HEK293T (cell line): Measurements from ENCODE around the gene PMS1.

Source experiments
- CTCF ChIA-PET: fragments of 350-600 bp; formaldehyde crosslinking; extraction: SDS; loops from one replicate; lab custom pipeline; 2021; ENCODE audit warnings: antibody characterized with exemption, inconsistent platforms; lab: Yijun Ruan, JAX
- POLR2A ChIA-PET: fragments of 350-600 bp; formaldehyde crosslinking; extraction: SDS; loops from one replicate; lab custom pipeline; 2020; ENCODE audit warnings: antibody characterized with exemption, inconsistent platforms; lab: Yijun Ruan, JAX
- DNase-seq: peaks from one replicate; pipeline ENCODE4 v3.0.0; 2012; ENCODE audit warnings: mixed read lengths; ENCODE audit errors: extremely low spot score
- ARNT ChIP-seq: fragments of 450-650 bp; IDR thresholded peaks from 2 replicates; pipeline ENCODE4 v1.6.1; 2017; ENCODE audit warnings: mild to moderate bottlenecking
- BHLHE40 ChIP-seq: fragments of 450-650 bp; IDR thresholded peaks from 2 replicates; pipeline ENCODE4 v1.6.1; 2016; ENCODE audit warnings: mild to moderate bottlenecking, moderate library complexity, borderline replicate concordance
- CTBP1 ChIP-seq: fragments of 450-650 bp; IDR thresholded peaks from 2 replicates; pipeline ENCODE4 v1.6.1; 2016; ENCODE audit warnings: borderline replicate concordance
- ELF4 ChIP-seq: fragments of 450-650 bp; IDR thresholded peaks from 2 replicates; pipeline ENCODE4 v1.6.1; 2017; ENCODE audit warnings: antibody characterized with exemption
- FOXA1 ChIP-seq: fragments of 450-650 bp; IDR thresholded peaks from 2 replicates; pipeline ENCODE4 v1.6.1; 2016; ENCODE audit warnings: mild to moderate bottlenecking
- FOXK2 ChIP-seq: fragments of 450-650 bp; IDR thresholded peaks from 2 replicates; pipeline ENCODE4 v1.6.1; 2016; ENCODE audit warnings: mild to moderate bottlenecking
- FOXM1 ChIP-seq: fragments of 450-650 bp; IDR thresholded peaks from 2 replicates; pipeline ENCODE4 v1.6.1; 2017; ENCODE audit warnings: mild to moderate bottlenecking, borderline replicate concordance
- HDGF ChIP-seq: fragments of 450-650 bp; IDR thresholded peaks from 2 replicates; pipeline ENCODE4 v1.6.1; 2017; ENCODE audit warnings: antibody characterized with exemption, borderline replicate concordance
- L3MBTL2 ChIP-seq: fragments of 450-650 bp; conservative IDR thresholded peaks from 2 replicates; pipeline ENCODE4 v1.6.1; 2016; ENCODE audit warnings: mild to moderate bottlenecking
- LEF1 ChIP-seq: fragments of 450-650 bp; IDR thresholded peaks from 2 replicates; pipeline ENCODE4 v1.6.1; 2017; ENCODE audit warnings: mild to moderate bottlenecking, borderline replicate concordance
- NFRKB ChIP-seq: fragments of 450-650 bp; IDR thresholded peaks from 2 replicates; pipeline ENCODE4 v1.6.1; 2016; ENCODE audit warnings: mild to moderate bottlenecking, moderate library complexity
- PKNOX1 ChIP-seq: fragments of 450-650 bp; IDR thresholded peaks from 2 replicates; pipeline ENCODE4 v1.6.1; 2016
- SP1 ChIP-seq: fragments of 450-650 bp; IDR thresholded peaks from 2 replicates; pipeline ENCODE4 v1.6.1; 2017
- SUZ12 ChIP-seq: fragments of 450-650 bp; IDR thresholded peaks from 2 replicates; pipeline ENCODE4 v1.6.1; 2016; ENCODE audit warnings: mild to moderate bottlenecking
- TARDBP ChIP-seq: fragments of 450-650 bp; IDR thresholded peaks from 2 replicates; pipeline ENCODE4 v1.6.1; 2016
- ZNF384 ChIP-seq: fragments of 450-650 bp; IDR thresholded peaks from 2 replicates; pipeline ENCODE4 v1.6.1; 2016

The PMS1 gene

GRCh38 chr2:189860161-189860560 lies 75.9 kb downstream of the PMS1 start:
- CTCF ChIA-PET, result no interaction called here
- DNase-seq, result no peak
- POLR2A ChIA-PET, result no interaction called here
- TF ChIP-seq FOXM1, result no peak
- no peak for TF ChIP-seq HDGF
- TF ChIP-seq FOXA1, result no peak
- no peak for TF ChIP-seq L3MBTL2
- TF ChIP-seq SUZ12, result no peak
- no peak for TF ChIP-seq CTBP1
- TF ChIP-seq PKNOX1, result no peak
- no peak for TF ChIP-seq LEF1
- no peak for TF ChIP-seq ELF4
- TF ChIP-seq ZNF384, result no peak
- no peak for TF ChIP-seq SP1
- TF ChIP-seq TARDBP, result no peak
- TF ChIP-seq NFRKB, result no peak
- no peak for TF ChIP-seq ARNT

GRCh38 chr2:189862751-189863150 lies 78.5 kb downstream of the PMS1 start:
- POLR2A ChIA-PET, result no interaction called here
- DNase-seq, result no peak
- CTCF ChIA-PET, result no interaction called here
- TF ChIP-seq ZNF384 (no peak), FOXK2 (no peak), FOXM1 (no peak), TARDBP (no peak), CTBP1 (no peak), HDGF (no peak), L3MBTL2 (no peak), FOXA1 (no peak), LEF1 (no peak), ARNT (no peak), SUZ12 (no peak), SP1 (no peak), PKNOX1 (no peak), NFRKB (no peak), ELF4 (no peak), BHLHE40 (no peak)

GRCh38 chr2:189865826-189866225 lies 81.6 kb downstream of the PMS1 start:
- no peak for DNase-seq
- TF ChIP-seq ZNF384 (no peak), NFRKB (no peak), ELF4 (no peak), L3MBTL2 (no peak), PKNOX1 (no peak)
- ChIA-PET CTCF (no interaction called here), POLR2A (no interaction called here)

DNA sequence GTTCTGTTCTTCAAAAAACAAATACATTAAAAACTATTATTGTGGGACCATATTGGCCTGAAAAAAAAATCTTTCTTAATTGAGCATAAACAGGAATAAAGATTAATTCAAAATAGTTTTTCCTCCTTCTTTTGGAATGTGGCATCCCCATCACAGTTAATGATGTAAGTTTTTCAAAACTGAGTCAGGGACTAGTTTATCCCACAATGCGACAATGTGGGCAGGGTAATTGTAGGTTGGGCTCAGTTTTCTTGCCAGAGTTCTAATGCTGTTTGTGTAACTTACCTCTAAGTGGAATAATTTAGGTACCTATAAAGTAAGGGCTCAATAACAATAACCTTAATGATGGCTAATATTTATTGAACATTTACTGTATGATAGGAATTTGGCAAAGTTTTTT lies 82.0 kb downstream of the PMS1 start:
- ChIA-PET CTCF (no interaction called here), POLR2A (no interaction called here)
- TF ChIP-seq CTBP1 (no peak), L3MBTL2 (no peak), LEF1 (no peak)
- DNase-seq, result no peak

- ChIA-PET CTCF (no interaction called here), POLR2A (no interaction called here)
- TF ChIP-seq CTBP1, result no peak
- TF ChIP-seq LEF1, result no peak
- no peak for TF ChIP-seq ARNT
- TF ChIP-seq L3MBTL2, result no peak
- TF ChIP-seq ZNF384, result no peak
- no peak for TF ChIP-seq SUZ12
- TF ChIP-seq HDGF, result no peak
- no peak for TF ChIP-seq ELF4
- no peak for TF ChIP-seq FOXK2
- no peak for TF ChIP-seq SP1
- TF ChIP-seq BHLHE40, result no peak
- TF ChIP-seq FOXM1, result no peak
- TF ChIP-seq PKNOX1, result no peak
- DNase-seq, result no peak
Measured at GRCh38 chr2:189868896-189869295, 84.6 kb downstream of the PMS1 start.

GRCh38 chr2:189870381-189871085 lies 86.3 kb downstream of the PMS1 start:
- TF ChIP-seq SP1 (no peak), TARDBP (no peak), SUZ12 (no peak), LEF1 (no peak), ARNT (no peak), FOXM1 (no peak), FOXA1 (no peak), HDGF (no peak), FOXK2 (no peak)
- DNase-seq, result no peak
- ChIA-PET POLR2A (no interaction called here), CTCF (no interaction called here)
